Common myeloid progenitor, CD34-positive (primary cell): ENCODE results near the gene MTOR.
A peak's percentile ranks its signal among the peaks of the same experiment; 100 is the strongest.

Source experiments
- CTCF ChIA-PET: fragments of 350-600 bp; sonication (Branson Sonifier 250); formaldehyde crosslinking; loops from one replicate; lab custom pipeline; 2021; ENCODE audit warnings: antibody characterized with exemption; lab: Charles Lee
- POLR2A ChIA-PET: fragments of 350-600 bp; sonication (Branson Sonifier 250); formaldehyde crosslinking; loops from one replicate; lab custom pipeline; 2021; ENCODE audit warnings: antibody characterized with exemption; lab: Charles Lee
- DNase-seq, 3 donors: peaks; one replicate each; pipeline versions ENCODE4 v3.0.0 to v3.0.0-alpha.2; 2013
- H3K27ac ChIP-seq, 2 experiments: 1 replicate in 1 of 2; 2 replicates in 1 of 2; pipeline ENCODE4 v1.7.0; 2013; ENCODE audit warnings: inconsistent platforms in 2 of 2, low read length in 2 of 2, mild to moderate bottlenecking in 2 of 2, low read depth in 1 of 2, moderate library complexity in 1 of 2; ENCODE audit not compliant: severe bottlenecking in 2 of 2, insufficient read depth in 1 of 2, poor library complexity in 1 of 2
- H3K27me3 ChIP-seq, 5 experiments: replicated peaks in 2 of 5; 1 replicate in 3 of 5; 2 replicates in 2 of 5; pipeline versions ENCODE4 v1.6.1 to v1.7.0; 2013; ENCODE audit warnings: low read length in 4 of 5, mild to moderate bottlenecking in 2 of 5, moderate library complexity in 2 of 5, inconsistent platforms in 1 of 5; ENCODE audit not compliant: insufficient read depth in 5 of 5, control insufficient read depth in 4 of 5
- H3K36me3 ChIP-seq, 4 experiments: 1 replicate in 2 of 4; 2 replicates in 2 of 4; pipeline versions ENCODE4 v1.6.1 to v1.7.0; 2013; ENCODE audit warnings: low read length in 3 of 4, control low read depth in 1 of 4, mild to moderate bottlenecking in 1 of 4; ENCODE audit not compliant: control insufficient read depth in 4 of 4, insufficient read depth in 4 of 4
- H3K4me1 ChIP-seq, 4 experiments: 1 replicate in 3 of 4; 2 replicates in 1 of 4; pipeline versions ENCODE4 v1.6.1 to v1.7.1; 2013; ENCODE audit warnings: low read length in 3 of 4, mild to moderate bottlenecking in 3 of 4, control low read depth in 1 of 4, inconsistent platforms in 1 of 4, moderate library complexity in 1 of 4; ENCODE audit not compliant: control insufficient read depth in 4 of 4, insufficient read depth in 4 of 4; ENCODE audit errors: control extremely low read depth in 1 of 4
- H3K4me3 ChIP-seq, 7 experiments: 1 replicate in 4 of 7; 2 replicates in 3 of 7; pipeline versions ENCODE4 v1.5.1 to v1.7.0; 2013; ENCODE audit warnings: mild to moderate bottlenecking in 7 of 7, low read length in 6 of 7, moderate library complexity in 6 of 7, inconsistent platforms in 2 of 7, low read depth in 2 of 7, control low read depth in 1 of 7; ENCODE audit not compliant: insufficient read depth in 4 of 7, control insufficient read depth in 1 of 7; ENCODE audit errors: extremely low read depth in 1 of 7
- H3K9me3 ChIP-seq, 5 experiments: 1 replicate in 4 of 5; 2 replicates in 1 of 5; pipeline versions ENCODE4 v1.6.1 to v1.7.1; 2013; ENCODE audit warnings: low read length in 4 of 5, mild to moderate bottlenecking in 2 of 5, inconsistent platforms in 1 of 5, low read depth in 1 of 5, moderate library complexity in 1 of 5; ENCODE audit not compliant: control insufficient read depth in 4 of 5, insufficient read depth in 2 of 5; ENCODE audit errors: control extremely low read depth in 1 of 5
- WGBS: methylation state at CpG from one replicate; pipeline ENCODE4 v1.1.5; 2013; ENCODE audit not compliant: insufficient coverage; 5-methylcytosine and 5-hydroxymethylcytosine counted together

MTOR gene

DNA sequence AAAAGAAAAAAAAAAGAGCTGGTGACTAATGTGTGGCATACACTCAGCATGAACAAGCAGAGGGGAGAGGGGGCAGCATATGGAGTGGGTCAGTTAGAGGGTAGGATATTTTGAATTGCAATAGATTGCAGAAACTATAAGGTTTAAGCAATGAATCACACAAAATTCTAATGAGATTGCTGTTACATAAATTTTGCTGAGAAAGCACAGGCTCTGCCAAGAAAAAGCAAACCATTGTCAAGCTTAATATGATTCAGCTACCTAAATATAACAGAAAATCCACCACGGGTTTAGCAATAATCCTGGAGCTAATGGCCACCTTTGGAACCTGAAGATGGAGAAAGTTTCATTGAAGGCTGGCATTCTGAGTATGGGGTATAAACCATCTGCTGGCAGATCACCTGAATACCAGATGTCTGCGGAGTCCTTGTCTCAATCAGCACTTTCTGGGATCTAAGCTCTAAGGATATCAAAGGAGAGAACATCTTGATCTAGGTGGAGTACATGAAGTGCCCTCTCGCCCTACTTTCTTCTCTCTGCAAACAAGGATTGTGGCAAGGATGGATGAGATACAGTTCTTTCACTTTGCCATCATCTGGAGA is 103.5 kb downstream of the MTOR start:
- 88% methylated on average over 2 of the region's 3 CpGs for WGBS
- H3K4me3 ChIP-seq = no peak overlapping the region
- H3K9me3 ChIP-seq = no peaks in the 10 kb centered on the region
- H3K27ac ChIP-seq = no peak overlapping the region
- no peak for DNase-seq
- H3K4me1 ChIP-seq = peaks cover 0 to 4% (median 0%) of the 10 kb centered on the region in 4 experiments
- ChIA-PET CTCF (interaction anchor here (1.0 kb wide), 1 partner anchor 11 kb away, joined by 3 read pairs; no protein-coding TSS in a partner anchor), POLR2A (no interaction called here)
- peaks cover 0 to 29% (median 21%) of the 10 kb centered on the region in 4 experiments for H3K36me3 ChIP-seq
- no peaks in the 10 kb centered on the region for H3K27me3 ChIP-seq

DNA sequence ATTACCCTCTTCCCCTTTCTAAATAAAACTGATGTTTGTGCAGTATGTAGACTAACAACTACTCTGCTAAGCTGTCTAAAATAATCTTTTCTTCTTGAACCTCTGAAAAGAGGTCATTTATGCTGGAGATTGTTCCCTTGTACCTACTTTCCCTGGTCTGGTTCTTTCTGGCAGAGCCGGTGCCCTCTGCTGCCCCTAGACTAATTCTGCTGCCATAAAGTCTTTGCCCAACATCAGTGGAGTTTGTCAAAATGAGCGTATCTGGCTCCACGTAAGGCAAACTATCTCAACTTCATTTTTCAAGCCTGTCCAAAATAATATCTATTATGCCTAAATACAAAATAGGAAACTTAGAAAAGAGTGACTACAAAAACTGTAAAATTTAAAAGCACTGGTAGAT is 104.1 kb downstream of the MTOR start:
- Histone ChIP-seq H3K4me1 (peaks cover 0 to 4% (median 0%) of the 10 kb centered on the region in 4 experiments), H3K9me3 (no peaks in the 10 kb centered on the region), H3K27me3 (no peaks in the 10 kb centered on the region), H3K27ac (no peak overlapping the region), H3K36me3 (peaks cover under 1 to 32% (median 22%) of the 10 kb centered on the region in 4 experiments), H3K4me3 (no peak overlapping the region)
- WGBS = 100% methylated on average over 1 of the region's 3 CpGs
- ChIA-PET CTCF (interaction anchor here (1.0 kb wide), 1 partner anchor 11 kb away, joined by 3 read pairs; no protein-coding TSS in a partner anchor), POLR2A (no interaction called here)
- no peak for DNase-seq

DNA sequence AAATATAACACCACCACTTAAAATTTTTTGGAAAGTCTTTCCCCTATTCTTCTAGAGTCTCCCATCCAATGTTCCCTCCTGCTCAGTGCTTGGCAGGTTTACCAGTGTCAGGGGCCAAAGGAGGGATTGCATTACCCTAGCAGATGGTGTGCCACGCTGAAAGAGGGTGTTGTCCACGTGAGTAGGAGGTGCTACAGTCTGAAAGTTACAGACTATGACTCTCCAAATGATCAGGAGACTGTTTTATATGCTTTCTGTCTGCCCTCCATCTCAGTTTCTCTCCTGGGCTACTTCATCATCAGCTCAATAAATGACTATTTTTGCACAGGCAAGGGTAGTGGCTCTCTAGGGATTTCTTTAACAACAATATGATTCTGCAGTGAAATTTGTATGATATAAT is 104.5 kb downstream of the MTOR start:
- 80% methylated on average over 2 of the region's 2 CpGs for WGBS
- H3K27ac ChIP-seq = no peak overlapping the region
- CTCF ChIA-PET = no interaction called here
- no peak overlapping the region for H3K4me3 ChIP-seq
- DNase-seq = no peak
- H3K36me3 ChIP-seq = peaks cover 2 to 37% (median 25%) of the 10 kb centered on the region in 4 experiments
- peaks cover 0 to 4% (median 0%) of the 10 kb centered on the region in 4 experiments for H3K4me1 ChIP-seq
- H3K9me3 ChIP-seq = no peaks in the 10 kb centered on the region
- POLR2A ChIA-PET = no interaction called here
- no peaks in the 10 kb centered on the region for H3K27me3 ChIP-seq

DNA sequence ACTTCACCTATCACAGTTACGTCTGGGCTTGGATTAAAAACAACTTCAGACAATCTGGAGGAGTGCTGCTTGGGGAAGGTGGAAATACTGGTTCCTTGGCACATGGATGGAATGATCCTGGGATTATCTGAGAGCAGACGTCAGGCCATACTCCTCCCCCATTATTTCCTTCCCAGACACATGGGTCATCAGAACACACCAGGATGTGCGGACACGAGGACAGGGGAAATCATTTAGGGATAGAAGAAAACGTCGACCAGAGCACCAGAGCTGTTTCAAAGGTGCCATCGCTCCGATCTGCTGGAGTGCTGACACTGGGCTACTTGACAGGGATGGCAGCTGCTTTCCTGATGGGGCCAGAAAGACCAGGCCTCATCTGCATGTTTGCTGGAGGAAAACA is 105.0 kb downstream of the MTOR start:
- 97% methylated on average over 7 of the region's 8 CpGs for WGBS
- no peaks in the 10 kb centered on the region for H3K9me3 ChIP-seq
- H3K4me1 ChIP-seq = peaks cover 0 to 4% (median 0%) of the 10 kb centered on the region in 4 experiments
- ChIA-PET CTCF (no interaction called here), POLR2A (no interaction called here)
- DNase-seq = no peak
- no peaks in the 10 kb centered on the region for H3K27me3 ChIP-seq
- no peak overlapping the region for H3K4me3 ChIP-seq
- H3K36me3 ChIP-seq = peaks cover 2 to 41% (median 27%) of the 10 kb centered on the region in 4 experiments
- H3K27ac ChIP-seq = peak overlapping the region in 1 of 2 experiments; percentile 26

DNA sequence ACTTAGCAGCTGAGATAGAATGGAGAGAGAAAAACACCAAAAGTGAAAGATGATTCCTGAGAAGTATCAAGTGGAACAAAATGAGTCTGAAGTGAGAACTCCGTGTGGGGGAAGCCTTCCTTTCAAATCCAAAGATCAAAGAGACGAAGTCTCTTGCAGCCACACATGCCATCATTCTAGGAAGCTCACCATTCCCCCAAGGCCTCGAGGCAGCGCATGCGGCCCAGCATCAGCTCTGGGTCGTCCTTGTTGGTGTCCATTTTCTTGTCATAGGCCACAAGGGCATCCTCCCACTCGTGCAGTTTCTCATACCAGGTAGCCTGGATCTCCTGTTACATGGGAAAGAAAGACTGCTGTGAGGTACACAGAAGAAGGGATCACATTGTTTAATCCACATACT is 105.4 kb downstream of the MTOR start:
- peaks cover 0 to 4% (median 0%) of the 10 kb centered on the region in 4 experiments for H3K4me1 ChIP-seq
- no peak overlapping the region for H3K4me3 ChIP-seq
- ChIA-PET POLR2A (no interaction called here), CTCF (no interaction called here)
- peaks cover 2 to 46% (median 30%) of the 10 kb centered on the region in 4 experiments for H3K36me3 ChIP-seq
- H3K27me3 ChIP-seq = no peaks in the 10 kb centered on the region
- WGBS = 97% methylated on average over 7 of the region's 7 CpGs
- no peak for DNase-seq
- H3K27ac ChIP-seq = peak overlapping the region in 1 of 2 experiments; percentile 26
- H3K9me3 ChIP-seq = no peaks in the 10 kb centered on the region

DNA sequence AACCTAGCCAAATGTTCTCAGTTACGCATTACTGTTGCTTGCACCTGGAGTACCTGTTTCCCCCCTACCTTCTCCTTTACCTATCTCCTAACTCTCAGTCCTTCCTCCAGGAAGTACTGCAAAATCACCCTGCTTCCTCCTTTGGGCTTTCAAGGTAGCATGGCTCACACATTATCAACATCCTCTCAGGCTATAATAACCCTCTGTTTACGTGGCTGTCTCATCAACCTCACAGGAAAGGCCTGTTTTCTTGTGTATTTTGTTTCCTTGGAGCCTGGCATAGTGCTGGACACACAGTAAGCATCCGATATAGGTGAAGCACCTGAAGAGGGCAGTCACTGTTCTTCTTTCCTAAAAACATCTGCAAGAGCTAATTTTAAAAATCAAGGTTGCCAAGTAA is 105.9 kb downstream of the MTOR start:
- WGBS = 88% methylated on average over 1 of the region's 3 CpGs
- Histone ChIP-seq H3K27me3 (no peaks in the 10 kb centered on the region), H3K9me3 (no peaks in the 10 kb centered on the region), H3K27ac (no peak overlapping the region), H3K4me1 (peaks cover 0 to 4% (median 0%) of the 10 kb centered on the region in 4 experiments), H3K4me3 (no peak overlapping the region), H3K36me3 (peaks cover 2 to 51% (median 34%) of the 10 kb centered on the region in 4 experiments)
- ChIA-PET CTCF (no interaction called here), POLR2A (no interaction called here)
- no peak for DNase-seq

DNA sequence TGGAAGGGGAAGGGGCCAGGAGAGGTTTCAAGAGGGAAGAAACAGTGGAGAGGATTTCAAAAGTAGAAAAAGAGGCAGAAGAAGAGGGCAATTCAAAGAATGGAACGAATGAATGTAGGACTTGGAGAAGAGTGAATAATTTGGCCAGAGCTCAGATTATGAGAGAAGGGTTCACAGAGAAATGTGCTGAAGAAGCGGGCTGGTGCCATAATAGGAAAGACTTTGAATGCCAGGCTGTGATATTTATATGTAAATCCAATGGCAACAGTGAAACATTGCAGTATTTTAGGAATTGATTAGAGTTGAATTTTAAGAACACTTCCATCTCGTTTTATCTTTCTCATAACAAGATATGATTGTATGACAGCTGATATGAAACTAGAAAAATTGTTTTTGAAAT is 109.2 kb downstream of the MTOR start:
- ChIA-PET CTCF (no interaction called here), POLR2A (no interaction called here)
- 100% methylated on average over 2 of the region's 3 CpGs for WGBS
- DNase-seq = no peak
- H3K27me3 ChIP-seq = no peaks in the 10 kb centered on the region
- H3K27ac ChIP-seq = no peak overlapping the region
- no peak overlapping the region for H3K4me3 ChIP-seq
- H3K9me3 ChIP-seq = no peaks in the 10 kb centered on the region
- peaks cover 6 to 72% (median 46%) of the 10 kb centered on the region in 4 experiments for H3K36me3 ChIP-seq
- H3K4me1 ChIP-seq = peaks cover 0 to 4% (median 0%) of the 10 kb centered on the region in 4 experiments
